ENCODE results near the gene SLC9A7. TPM values are rescaled to one million over a fixed set of nuclear protein-coding genes. Genes with fewer than 3 reads are reported as not detected.
A peak's percentile ranks its signal among the peaks of the same experiment; 100 is the strongest.

Gene SLC9A7
- total and polyA plus RNA-seq, 7 experiments from 2014 or later = 1.3 to 11.3 (median 3.2) TPM

DNA sequence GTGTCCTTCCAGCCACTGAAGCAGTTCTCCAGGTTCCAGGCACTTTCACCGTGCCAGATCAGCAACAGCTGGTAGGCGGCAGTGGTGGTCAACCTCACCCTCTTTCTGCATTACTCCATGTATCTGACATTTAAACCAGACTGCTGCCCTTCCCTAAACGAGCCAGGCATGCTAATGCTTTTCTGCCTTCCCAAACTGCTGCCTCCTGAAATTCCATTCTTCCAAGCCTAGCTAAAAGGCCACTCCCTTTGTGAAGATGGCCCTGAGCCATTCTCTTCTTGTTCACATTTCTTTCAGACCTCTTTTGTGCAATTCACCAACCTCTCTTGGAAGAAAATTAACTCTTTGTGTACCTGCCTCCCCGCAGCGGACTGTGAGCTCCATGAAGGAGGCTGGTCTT, 111.7 kb downstream of the SLC9A7 start:
- Histone ChIP-seq H3K36me3 (ENCODE audit: control insufficient read depth in 2 of 3, insufficient read depth in 3 of 3, low read length in 3 of 3) (no peaks in the 10 kb centered on the region), H3K9me3 (ENCODE audit: control insufficient read depth in 2 of 3, low read length in 3 of 3) (no peaks in the 10 kb centered on the region), H3K4me1 (ENCODE audit: control insufficient read depth in 2 of 2, insufficient read depth in 2 of 2, low read length in 2 of 2) (no peaks in the 10 kb centered on the region), H3K27ac (ENCODE audit: low read depth, low read length) (no peak overlapping the region), H3K27me3 (ENCODE audit: control insufficient read depth in 2 of 2, insufficient read depth in 2 of 2, low read length in 2 of 2) (no peaks in the 10 kb centered on the region), H3K4me3 (ENCODE audit: low read length) (no peak overlapping the region)
- CTCF ChIA-PET = no interaction called here
- Mint-ChIP-seq H3K4me1 (peaks cover 0 to 22% (median 7%) of the 10 kb centered on the region in 7 donors), H3K9me3 (no peaks in the 10 kb centered on the region), H3K27me3 (no peaks in the 10 kb centered on the region), H3K4me3 (no peak overlapping the region), H3K36me3 (peaks cover 0 to under 1% (median 0%) of the 10 kb centered on the region in 5 donors), H3K27ac (peak overlapping the region in 1 of 9 donors; percentile 55)
- POLR2A ChIA-PET = interaction anchor here (0.6 kb wide), 1 partner anchor 111 kb away, joined by 3 read pairs; no protein-coding TSS in a partner anchor
- ATAC-seq = no peak
- DNase-seq = no peak
- intact Hi-C loops (cut with micrococcal nuclease) = loop anchor here in 1 of 2 donors (10.0 kb wide), 1 partner anchor 148 kb away; no protein-coding TSS in a partner anchor

- no peak overlapping the region for H3K4me3 ChIP-seq (ENCODE audit: low read length)
- POLR2A ChIA-PET = no interaction called here
- no peak overlapping the region for H3K27ac Mint-ChIP-seq
- CTCF ChIA-PET = no interaction called here
- H3K27me3 Mint-ChIP-seq = no peaks in the 10 kb centered on the region
- ATAC-seq (no peak), DNase-seq (no peak)
- H3K9me3 Mint-ChIP-seq = no peaks in the 10 kb centered on the region
- no peaks in the 10 kb centered on the region for H3K27me3 ChIP-seq (ENCODE audit: control insufficient read depth in 2 of 2, insufficient read depth in 2 of 2, low read length in 2 of 2)
- peaks cover 0 to 1% (median 0%) of the 10 kb centered on the region in 5 donors for H3K36me3 Mint-ChIP-seq
- no peak overlapping the region for H3K4me3 Mint-ChIP-seq
- H3K36me3 ChIP-seq (ENCODE audit: control insufficient read depth in 2 of 3, insufficient read depth in 3 of 3, low read length in 3 of 3) = no peaks in the 10 kb centered on the region
- H3K4me1 Mint-ChIP-seq = peaks cover 0 to 14% (median 7%) of the 10 kb centered on the region in 7 donors
- no peak overlapping the region for H3K27ac ChIP-seq (ENCODE audit: low read depth, low read length)
- no peaks in the 10 kb centered on the region for H3K9me3 ChIP-seq (ENCODE audit: control insufficient read depth in 2 of 3, low read length in 3 of 3)
- intact Hi-C loops (cut with micrococcal nuclease) = loop anchor here in 1 of 2 donors (10.0 kb wide), 1 partner anchor 149 kb away; no protein-coding TSS in a partner anchor
- H3K4me1 ChIP-seq (ENCODE audit: control insufficient read depth in 2 of 2, insufficient read depth in 2 of 2, low read length in 2 of 2) = no peaks in the 10 kb centered on the region
Measured at GRCh38 chrX:46645614-46646013, 113.3 kb downstream of the SLC9A7 start.

DNA sequence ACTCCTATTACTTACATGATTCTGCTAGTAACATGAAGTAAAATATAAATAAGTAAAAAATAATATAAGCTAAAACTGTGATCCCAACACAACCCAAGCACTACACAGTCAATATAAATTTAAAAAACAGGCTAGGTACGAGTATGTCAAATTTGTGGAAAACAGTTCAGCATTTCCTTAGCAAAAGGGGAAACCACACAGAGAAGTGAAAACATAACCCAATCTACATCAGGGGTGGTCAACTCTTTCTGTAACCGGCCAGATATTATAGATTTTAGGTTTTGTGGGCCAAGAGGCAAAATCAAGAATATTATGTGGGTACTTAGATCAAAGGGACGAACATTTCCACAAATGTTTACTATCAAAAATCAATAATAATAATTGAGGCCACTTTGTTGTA, 115.3 kb downstream of the SLC9A7 start:
- no peaks in the 10 kb centered on the region for H3K27me3 ChIP-seq (ENCODE audit: control insufficient read depth in 2 of 2, insufficient read depth in 2 of 2, low read length in 2 of 2)
- Mint-ChIP-seq H3K4me1 (peaks cover 0 to 14% (median 0%) of the 10 kb centered on the region in 7 donors), H3K4me3 (no peak overlapping the region), H3K9me3 (no peaks in the 10 kb centered on the region), H3K27me3 (no peaks in the 10 kb centered on the region), H3K36me3 (peaks cover 0 to 1% (median 0%) of the 10 kb centered on the region in 5 donors), H3K27ac (no peak overlapping the region)
- H3K27ac ChIP-seq (ENCODE audit: low read depth, low read length) = no peak overlapping the region
- no peaks in the 10 kb centered on the region for H3K36me3 ChIP-seq (ENCODE audit: control insufficient read depth in 2 of 3, insufficient read depth in 3 of 3, low read length in 3 of 3)
- no peak for ATAC-seq
- ChIA-PET POLR2A (no interaction called here), CTCF (no interaction called here)
- no peaks in the 10 kb centered on the region for H3K4me1 ChIP-seq (ENCODE audit: control insufficient read depth in 2 of 2, insufficient read depth in 2 of 2, low read length in 2 of 2)
- intact Hi-C loops (cut with micrococcal nuclease) = loop anchor here (2.0 to 10.0 kb wide), 4 partner anchors 44 to 261 kb away; no protein-coding TSS in a partner anchor
- no peak for DNase-seq
- H3K4me3 ChIP-seq (ENCODE audit: low read length) = no peak overlapping the region
- H3K9me3 ChIP-seq (ENCODE audit: control insufficient read depth in 2 of 3, low read length in 3 of 3) = no peaks in the 10 kb centered on the region

GRCh38 chrX:46642145-46642544, 116.8 kb downstream of the SLC9A7 start:
- no peak overlapping the region for H3K27ac ChIP-seq (ENCODE audit: low read depth, low read length)
- ChIA-PET CTCF (interaction anchor here (0.5 to 1.5 kb wide), 3 partner anchors 68 to 80 kb away, joined by 3 to 7 read pairs (median 3); no protein-coding TSS in a partner anchor), POLR2A (no interaction called here)
- peaks cover 0 to 17% (median 0%) of the 10 kb centered on the region in 7 donors for H3K4me1 Mint-ChIP-seq
- no peaks in the 10 kb centered on the region for H3K36me3 ChIP-seq (ENCODE audit: control insufficient read depth in 2 of 3, insufficient read depth in 3 of 3, low read length in 3 of 3)
- no peak overlapping the region for H3K4me3 Mint-ChIP-seq
- H3K9me3 ChIP-seq (ENCODE audit: control insufficient read depth in 2 of 3, low read length in 3 of 3) = no peaks in the 10 kb centered on the region
- H3K27me3 ChIP-seq (ENCODE audit: control insufficient read depth in 2 of 2, insufficient read depth in 2 of 2, low read length in 2 of 2) = no peaks in the 10 kb centered on the region
- intact Hi-C loops (cut with micrococcal nuclease) = loop anchor here (1.0 to 10.0 kb wide), 6 partner anchors 45 to 260 kb away; partner anchors contain the start of gene CHST7 (in 2 of the 2)
- H3K36me3 Mint-ChIP-seq = peaks cover 0 to 1% (median 0%) of the 10 kb centered on the region in 5 donors
- H3K27ac Mint-ChIP-seq = no peak overlapping the region
- no peak overlapping the region for H3K4me3 ChIP-seq (ENCODE audit: low read length)
- no peaks in the 10 kb centered on the region for H3K27me3 Mint-ChIP-seq
- no peaks in the 10 kb centered on the region for H3K4me1 ChIP-seq (ENCODE audit: control insufficient read depth in 2 of 2, insufficient read depth in 2 of 2, low read length in 2 of 2)
- H3K9me3 Mint-ChIP-seq = no peaks in the 10 kb centered on the region
- ATAC-seq = peak; percentile 65
- DNase-seq = peak in 6 of 9 donors; percentile 3 to 54 (median 38)

- intact Hi-C loops (cut with micrococcal nuclease) = no loop called here
- DNase-seq (no peak), ATAC-seq (no peak)
- Histone ChIP-seq H3K36me3 (ENCODE audit: control insufficient read depth in 2 of 3, insufficient read depth in 3 of 3, low read length in 3 of 3) (no peaks in the 10 kb centered on the region), H3K27ac (ENCODE audit: low read depth, low read length) (no peak overlapping the region), H3K4me1 (ENCODE audit: control insufficient read depth in 2 of 2, insufficient read depth in 2 of 2, low read length in 2 of 2) (no peaks in the 10 kb centered on the region), H3K9me3 (ENCODE audit: control insufficient read depth in 2 of 3, low read length in 3 of 3) (no peaks in the 10 kb centered on the region), H3K27me3 (ENCODE audit: control insufficient read depth in 2 of 2, insufficient read depth in 2 of 2, low read length in 2 of 2) (no peaks in the 10 kb centered on the region), H3K4me3 (ENCODE audit: low read length) (no peak overlapping the region)
- Mint-ChIP-seq H3K36me3 (peaks cover 0 to 7% (median 0%) of the 10 kb centered on the region in 5 donors), H3K4me3 (no peak overlapping the region), H3K27me3 (no peaks in the 10 kb centered on the region), H3K27ac (no peak overlapping the region), H3K4me1 (peaks cover 0 to 25% (median 2%) of the 10 kb centered on the region in 7 donors), H3K9me3 (no peaks in the 10 kb centered on the region)
- POLR2A ChIA-PET = no interaction called here
- CTCF ChIA-PET = no interaction called here
Measured at GRCh38 chrX:46637938-46638337, 121.0 kb downstream of the SLC9A7 start.

GRCh38 chrX:46636223-46636622, 122.7 kb downstream of the SLC9A7 start:
- POLR2A ChIA-PET = interaction anchor here (1.0 kb wide), 1 partner anchor 54 kb away, joined by 3 read pairs; no protein-coding TSS in a partner anchor
- H3K4me3 ChIP-seq (ENCODE audit: low read length) = no peak overlapping the region
- peaks cover 0 to 2% (median 0%) of the 10 kb centered on the region in 5 donors for H3K27me3 Mint-ChIP-seq
- no peaks in the 10 kb centered on the region for H3K27me3 ChIP-seq (ENCODE audit: control insufficient read depth in 2 of 2, insufficient read depth in 2 of 2, low read length in 2 of 2)
- H3K9me3 Mint-ChIP-seq = no peaks in the 10 kb centered on the region
- H3K4me1 Mint-ChIP-seq = peaks cover 0 to 18% (median 0%) of the 10 kb centered on the region in 7 donors
- intact Hi-C loops (cut with micrococcal nuclease) = no loop called here
- H3K36me3 Mint-ChIP-seq = peaks cover 0 to 7% (median 0%) of the 10 kb centered on the region in 5 donors
- CTCF ChIA-PET = no interaction called here
- no peak overlapping the region for H3K27ac ChIP-seq (ENCODE audit: low read depth, low read length)
- H3K27ac Mint-ChIP-seq = no peak overlapping the region
- no peaks in the 10 kb centered on the region for H3K36me3 ChIP-seq (ENCODE audit: control insufficient read depth in 2 of 3, insufficient read depth in 3 of 3, low read length in 3 of 3)
- ATAC-seq = no peak
- no peaks in the 10 kb centered on the region for H3K9me3 ChIP-seq (ENCODE audit: control insufficient read depth in 2 of 3, low read length in 3 of 3)
- H3K4me3 Mint-ChIP-seq = no peak overlapping the region
- no peak for DNase-seq
- no peaks in the 10 kb centered on the region for H3K4me1 ChIP-seq (ENCODE audit: control insufficient read depth in 2 of 2, insufficient read depth in 2 of 2, low read length in 2 of 2)

DNA sequence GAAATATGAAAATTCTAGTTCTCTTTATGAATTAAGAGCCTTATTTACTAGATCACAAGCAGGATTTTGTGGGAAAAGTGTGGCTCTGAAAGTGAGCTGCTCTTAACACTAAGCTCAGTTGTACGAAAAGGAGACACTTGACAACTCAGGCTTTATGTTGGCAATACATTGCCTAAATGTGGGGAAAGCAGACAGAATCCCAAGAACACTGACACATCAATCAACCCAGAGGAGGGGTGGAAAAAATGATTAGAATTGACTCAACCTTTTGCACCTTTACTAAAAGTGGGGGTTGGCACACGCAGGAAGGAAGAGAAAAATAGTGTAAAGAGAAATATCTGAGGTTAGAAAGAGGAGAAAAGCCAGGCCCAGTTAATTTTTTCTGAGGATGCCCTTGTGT, 123.7 kb downstream of the SLC9A7 start:
- Mint-ChIP-seq H3K36me3 (peaks cover 0 to 10% (median 3%) of the 10 kb centered on the region in 5 donors), H3K4me3 (peak overlapping the region in 1 of 10 donors; percentile 61), H3K27ac (no peak overlapping the region), H3K9me3 (no peaks in the 10 kb centered on the region), H3K27me3 (peaks cover 0 to 2% (median 0%) of the 10 kb centered on the region in 5 donors), H3K4me1 (peaks cover 0 to 20% (median 0%) of the 10 kb centered on the region in 7 donors)
- intact Hi-C loops (cut with micrococcal nuclease) = no loop called here
- ChIA-PET POLR2A (no interaction called here), CTCF (no interaction called here)
- no peaks in the 10 kb centered on the region for H3K9me3 ChIP-seq (ENCODE audit: control insufficient read depth in 2 of 3, low read length in 3 of 3)
- no peaks in the 10 kb centered on the region for H3K4me1 ChIP-seq (ENCODE audit: control insufficient read depth in 2 of 2, insufficient read depth in 2 of 2, low read length in 2 of 2)
- DNase-seq = no peak
- no peak overlapping the region for H3K27ac ChIP-seq (ENCODE audit: low read depth, low read length)
- no peak overlapping the region for H3K4me3 ChIP-seq (ENCODE audit: low read length)
- H3K27me3 ChIP-seq (ENCODE audit: control insufficient read depth in 2 of 2, insufficient read depth in 2 of 2, low read length in 2 of 2) = no peaks in the 10 kb centered on the region
- ATAC-seq = no peak
- H3K36me3 ChIP-seq (ENCODE audit: control insufficient read depth in 2 of 3, insufficient read depth in 3 of 3, low read length in 3 of 3) = no peaks in the 10 kb centered on the region
